Nephron (organoid): Measurements from ENCODE around the gene SRSF1.
A peak's percentile ranks its signal among the peaks of the same experiment; 100 is the strongest.

Experiments
- H3K27ac Mint-ChIP-seq, 3 experiments: 2 replicates each; pipeline ENCODE4 v1.8.0; 2020; ENCODE audit warnings: mixed read lengths in 3 of 3, mild to moderate bottlenecking in 2 of 3, moderate library complexity in 1 of 3
- H3K27me3 Mint-ChIP-seq: 2 replicates; pipeline ENCODE4 v1.8.0; 2021; ENCODE audit warnings: low read depth, mild to moderate bottlenecking, moderate library complexity, mixed read lengths
- H3K36me3 Mint-ChIP-seq: 2 replicates; pipeline ENCODE4 v1.8.0; 2020; ENCODE audit warnings: low read depth, mixed read lengths
- H3K4me1 Mint-ChIP-seq: 2 replicates; pipeline ENCODE4 v1.8.0; 2020; ENCODE audit warnings: mixed read lengths
- H3K4me3 Mint-ChIP-seq, 3 experiments: 2 replicates each; pipeline ENCODE4 v1.8.0; 2020; ENCODE audit warnings: mild to moderate bottlenecking in 3 of 3, mixed read lengths in 3 of 3, moderate library complexity in 2 of 3
- H3K9me3 Mint-ChIP-seq: 2 replicates; pipeline ENCODE4 v1.8.0; 2020; ENCODE audit warnings: mixed read lengths
- CTCF ChIP-seq, 3 experiments: fragments of 200-600 bp; sonication (generic); IDR thresholded peaks; one replicate each; pipeline ENCODE4 v1.5.0; 2021; ENCODE audit warnings: antibody characterized with exemption in 3 of 3; ENCODE audit not compliant: unreplicated experiment in 3 of 3

SRSF1 gene

GRCh38 chr17:57970710-57971109 lies 36.3 kb downstream of the SRSF1 start:
- Mint-ChIP-seq H3K27me3 (peaks cover 3% of the 10 kb centered on the region), H3K36me3 (peaks cover 28% of the 10 kb centered on the region), H3K4me3 (no peak overlapping the region), H3K4me1 (no peaks in the 10 kb centered on the region), H3K9me3 (no peaks in the 10 kb centered on the region), H3K27ac (peak overlapping the region in 2 of 3 experiments; percentile 40 to 74)
- no peak for TF ChIP-seq CTCF (IDR thresholded peaks at IDR 0.05; ENCODE audit: unreplicated experiment in 3 of 3)

GRCh38 chr17:57968456-57968855 lies 38.6 kb downstream of the SRSF1 start:
- Mint-ChIP-seq H3K27ac (no peak overlapping the region), H3K4me3 (no peak overlapping the region), H3K4me1 (no peaks in the 10 kb centered on the region), H3K27me3 (peaks cover 6% of the 10 kb centered on the region), H3K36me3 (peaks cover 9% of the 10 kb centered on the region), H3K9me3 (no peaks in the 10 kb centered on the region)
- no peak for TF ChIP-seq CTCF (IDR thresholded peaks at IDR 0.05; ENCODE audit: unreplicated experiment in 3 of 3)

GRCh38 chr17:57966875-57967274 lies 40.2 kb downstream of the SRSF1 start:
- Mint-ChIP-seq H3K4me3 (no peak overlapping the region), H3K27me3 (peaks cover 6% of the 10 kb centered on the region), H3K9me3 (no peaks in the 10 kb centered on the region), H3K4me1 (no peaks in the 10 kb centered on the region), H3K36me3 (no peaks in the 10 kb centered on the region), H3K27ac (no peak overlapping the region)
- TF ChIP-seq CTCF (IDR thresholded peaks at IDR 0.05; ENCODE audit: unreplicated experiment in 3 of 3): no peak

GRCh38 chr17:57966246-57966645 lies 40.8 kb downstream of the SRSF1 start:
- Mint-ChIP-seq H3K4me1 (no peaks in the 10 kb centered on the region), H3K4me3 (no peak overlapping the region), H3K27ac (no peak overlapping the region), H3K27me3 (peaks cover 6% of the 10 kb centered on the region), H3K9me3 (no peaks in the 10 kb centered on the region), H3K36me3 (no peaks in the 10 kb centered on the region)
- TF ChIP-seq CTCF (IDR thresholded peaks at IDR 0.05; ENCODE audit: unreplicated experiment in 3 of 3): no peak

- Mint-ChIP-seq H3K9me3 (no peaks in the 10 kb centered on the region), H3K4me3 (no peak overlapping the region), H3K4me1 (no peaks in the 10 kb centered on the region), H3K27me3 (peaks cover 6% of the 10 kb centered on the region), H3K27ac (no peak overlapping the region), H3K36me3 (no peaks in the 10 kb centered on the region)
- no peak for TF ChIP-seq CTCF (IDR thresholded peaks at IDR 0.05; ENCODE audit: unreplicated experiment in 3 of 3)
These were observed 41.4 kb downstream of the SRSF1 start for GRCh38 chr17:57965521-57966160.

GRCh38 chr17:57963149-57963511 lies 43.9 kb downstream of the SRSF1 start:
- no peak for TF ChIP-seq CTCF (IDR thresholded peaks at IDR 0.05; ENCODE audit: unreplicated experiment in 3 of 3)
- Mint-ChIP-seq H3K4me1 (peaks cover 4% of the 10 kb centered on the region), H3K27me3 (peaks cover 12% of the 10 kb centered on the region), H3K36me3 (no peaks in the 10 kb centered on the region), H3K9me3 (no peaks in the 10 kb centered on the region), H3K27ac (no peak overlapping the region), H3K4me3 (no peak overlapping the region)
